Body of pancreas (tissue), 4 donors: ENCODE data around the gene HS6ST3. TPM values are rescaled to one million over a fixed set of nuclear protein-coding genes. Genes with fewer than 3 reads are reported as not detected.

Experiments
- ATAC-seq: fragments of 150-250 bp; one replicate; pipeline ENCODE4 v1.9.1; 2016
- DNase-seq, 4 donors: peaks; one replicate each; pipeline ENCODE4 v3.0.0-alpha.2; 2019
- H3K27ac ChIP-seq, 4 donors: fragments of 200-600 bp; sonication (generic); 1 replicate in 3 of 4; 2 replicates in 1 of 4; pipeline versions ENCODE4 v1.5.1 to v1.6.1; 2016 to 2019; ENCODE audit warnings: mild to moderate bottlenecking in 1 of 4, mixed read lengths in 1 of 4, moderate library complexity in 1 of 4
- H3K27me3 ChIP-seq, 2 donors: fragments of 200-600 bp; sonication (generic); one replicate each; pipeline ENCODE4 v1.6.0; 2016; ENCODE audit warnings: mild to moderate bottlenecking in 1 of 2
- H3K36me3 ChIP-seq, 2 donors: fragments of 200-600 bp; sonication (generic); replicated peaks in 1 of 2; 2 replicates each; pipeline ENCODE4 v1.5.1; 2016; ENCODE audit warnings: low read depth in 2 of 2; ENCODE audit not compliant: insufficient read depth in 1 of 2
- H3K4me1 ChIP-seq: fragments of 200-600 bp; sonication (generic); one replicate; pipeline ENCODE4 v1.6.0; 2016
- H3K4me3 ChIP-seq, 2 donors: fragments of 200-600 bp; sonication (generic); 1 replicate in 1 of 2; 2 replicates in 1 of 2; pipeline ENCODE4 v1.5.1; 2016 to 2019
- H3K9me3 ChIP-seq, 3 donors: fragments of 200-600 bp; sonication (generic); 1 replicate in 2 of 3; 2 replicates in 1 of 3; pipeline ENCODE4 v1.5.1; 2016
- CTCF ChIP-seq, 7 experiments: fragments of 450-650 bp in 4 of 7; fragments of 200-600 bp in 3 of 7; sonication (generic) in 3 of 7; IDR thresholded peaks; one replicate each; pipeline ENCODE4 v1.5.1; 2016 to 2019; ENCODE audit warnings: antibody characterized with exemption in 7 of 7
- POLR2A ChIP-seq, 3 donors: fragments of 450-650 bp; IDR thresholded peaks; one replicate each; pipeline ENCODE4 v1.6.1; 2016; ENCODE audit warnings: antibody characterized with exemption in 3 of 3, mild to moderate bottlenecking in 2 of 3
- WGBS, 2 donors: methylation state at CpG; one replicate each; pipeline ENCODE4 v1.1.5; 2017; 5-methylcytosine and 5-hydroxymethylcytosine counted together
- intact Hi-C: fragments of 100-400 bp; cut with DNase I; formaldehyde crosslinking; loops from one replicate; pipeline ENCODE4 v1.15.1; 2023
- total RNA-seq, 2 donors: library from RNA; depleted of rRNA; stranded (reverse); fragments of >200 nt; gene quantifications; one replicate each; pipeline ENCODE4 v1.1.0, GENCODE V29; 2016

The HS6ST3 gene
- total RNA-seq, 2 donors from 2014 or later, result 1.3 to 2.3 TPM

- no peak for ATAC-seq
These were observed 714.3 kb downstream of the HS6ST3 start for GRCh38 chr13:96804174-96804573.

DNA sequence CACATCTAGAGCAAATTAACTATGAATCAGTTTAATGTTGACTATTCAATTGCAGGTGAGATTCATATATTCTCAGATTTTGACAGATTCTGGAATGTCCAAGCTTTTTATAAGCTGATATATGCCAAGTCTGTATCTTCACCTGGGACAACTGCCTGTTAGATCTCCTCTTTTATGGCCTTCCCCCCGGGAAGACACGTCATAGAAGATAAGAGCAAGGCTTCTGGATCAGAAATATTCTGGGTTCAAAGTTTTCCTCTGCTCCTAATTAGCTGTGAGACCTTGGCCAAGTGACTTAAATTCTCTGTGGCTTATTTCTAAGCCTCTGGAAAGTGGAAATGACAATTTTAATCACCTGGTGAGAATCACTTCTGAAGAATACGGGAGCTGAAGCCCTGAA lies 716.8 kb downstream of the HS6ST3 start:
- no peak for DNase-seq
- Histone ChIP-seq H3K27ac (no peak overlapping the region), H3K4me3 (no peak overlapping the region), H3K27me3 (no peaks in the 10 kb centered on the region), H3K9me3 (no peaks in the 10 kb centered on the region), H3K36me3 (no peaks in the 10 kb centered on the region), H3K4me1 (no peaks in the 10 kb centered on the region)
- intact Hi-C loops, result no loop called here
- no peak for ATAC-seq
- 85 to 89% methylated on average over 3 of the region's 3 CpGs for WGBS, 2 donors
- no peak for TF ChIP-seq POLR2A (IDR thresholded peaks at IDR 0.05)
- TF ChIP-seq CTCF (IDR thresholded peaks at IDR 0.05), result no peak

More at GRCh38 chr13:96804174-96804573, 714.3 kb downstream of the HS6ST3 start:
- DNase-seq, result no peak
- H3K9me3 ChIP-seq, result no peaks in the 10 kb centered on the region
- WGBS, 2 donors, result 92 to 93% methylated on average over 6 of the region's 6 CpGs
- H3K4me3 ChIP-seq, result no peak overlapping the region
- H3K27ac ChIP-seq, result no peak overlapping the region
- no peaks in the 10 kb centered on the region for H3K36me3 ChIP-seq
- peaks cover 5% of the 10 kb centered on the region for H3K4me1 ChIP-seq
- TF ChIP-seq CTCF (IDR thresholded peaks at IDR 0.05), result no peak
- TF ChIP-seq POLR2A (IDR thresholded peaks at IDR 0.05), result no peak
- intact Hi-C loops, result no loop called here
- no peaks in the 10 kb centered on the region for H3K27me3 ChIP-seq

- H3K27me3 ChIP-seq, result no peaks in the 10 kb centered on the region
- intact Hi-C loops, result loop anchor here (10.0 kb wide), 1 partner anchor 795 kb away; no protein-coding TSS in a partner anchor
These were observed 719.6 kb downstream of the HS6ST3 start for GRCh38 chr13:96809366-96810096.

GRCh38 chr13:96810104-96810503 lies 720.2 kb downstream of the HS6ST3 start:
- Histone ChIP-seq H3K4me1 (no peaks in the 10 kb centered on the region), H3K36me3 (no peaks in the 10 kb centered on the region), H3K9me3 (no peaks in the 10 kb centered on the region), H3K27me3 (no peaks in the 10 kb centered on the region), H3K4me3 (no peak overlapping the region), H3K27ac (no peak overlapping the region)
- whole genome bisulfite sequencing, 2 donors, result 57 to 67% methylated on average over 4 of the region's 4 CpGs
- DNase-seq (no peak), ATAC-seq (no peak)
- intact Hi-C loops, result loop anchor here (10.0 kb wide), 1 partner anchor 795 kb away; no protein-coding TSS in a partner anchor
- TF ChIP-seq POLR2A (IDR thresholded peaks at IDR 0.05), result no peak
- TF ChIP-seq CTCF (IDR thresholded peaks at IDR 0.05), result no peak

More at GRCh38 chr13:96809366-96810096, 719.6 kb downstream of the HS6ST3 start:
- TF ChIP-seq CTCF (IDR thresholded peaks at IDR 0.05) (no peak), POLR2A (IDR thresholded peaks at IDR 0.05) (no peak)
- DNase-seq (no peak), ATAC-seq (no peak)
- WGBS, 2 donors, result 86% methylated on average over 5 of the region's 5 CpGs
- Histone ChIP-seq H3K9me3 (no peaks in the 10 kb centered on the region), H3K4me3 (no peak overlapping the region), H3K4me1 (no peaks in the 10 kb centered on the region), H3K27ac (no peak overlapping the region), H3K36me3 (no peaks in the 10 kb centered on the region)

DNA sequence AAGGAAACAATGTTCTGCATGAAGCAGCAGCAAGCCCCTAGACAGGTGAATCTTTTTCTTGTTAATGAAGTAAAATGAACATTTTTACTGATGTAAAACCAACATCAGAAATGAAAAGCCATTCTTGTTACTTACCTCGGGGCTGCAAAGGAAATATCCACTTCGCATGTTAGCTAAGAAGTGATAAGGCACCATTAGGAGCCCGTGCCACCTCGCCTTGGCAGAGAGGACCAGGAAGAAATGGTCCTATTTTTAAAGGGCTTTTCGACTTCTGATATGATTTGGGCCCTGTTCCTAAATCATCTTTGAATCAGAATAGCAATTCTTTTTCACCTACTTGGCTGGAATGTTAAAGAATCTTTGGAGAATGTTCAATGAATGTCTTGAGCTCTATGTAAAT lies 721.1 kb downstream of the HS6ST3 start:
- Histone ChIP-seq H3K27me3 (no peaks in the 10 kb centered on the region), H3K4me3 (no peak overlapping the region), H3K4me1 (no peaks in the 10 kb centered on the region), H3K9me3 (no peaks in the 10 kb centered on the region), H3K27ac (no peak overlapping the region), H3K36me3 (no peaks in the 10 kb centered on the region)
- DNase-seq, result no peak
- intact Hi-C loops, result loop anchor here (10.0 kb wide), 1 partner anchor 796 kb away; no protein-coding TSS in a partner anchor
- TF ChIP-seq POLR2A (IDR thresholded peaks at IDR 0.05), result no peak
- TF ChIP-seq CTCF (IDR thresholded peaks at IDR 0.05), result no peak
- ATAC-seq, result no peak
- 59 to 64% methylated on average over 5 of the region's 5 CpGs for WGBS, 2 donors
